Kidney epithelial cell (primary cell): ENCODE measurements around the gene GAB2. TPM values are rescaled to one million over a fixed set of nuclear protein-coding genes. Genes with fewer than 3 reads are reported as not detected.

Experiments
- DNase-seq: peaks from one replicate; pipeline ENCODE4 v3.0.0-alpha.2; 2010; ENCODE audit warnings: low read depth
- H3K27me3 ChIP-seq: 2 replicates; pipeline ENCODE4 v1.6.0; 2011; ENCODE audit warnings: low read length; ENCODE audit not compliant: control insufficient read depth, insufficient read depth
- H3K36me3 ChIP-seq: 2 replicates; pipeline ENCODE4 v1.5.1; 2011; ENCODE audit warnings: low read length; ENCODE audit not compliant: control insufficient read depth, insufficient read depth
- H3K4me3 ChIP-seq: 2 replicates; pipeline ENCODE4 v1.5.1; 2011; ENCODE audit warnings: low read depth, mild to moderate bottlenecking, control low read depth, low read length
- CTCF ChIP-seq: IDR thresholded peaks from 2 replicates; pipeline ENCODE4 v1.5.1; 2011; ENCODE audit warnings: mild to moderate bottlenecking, moderate library complexity, low read length, control low read depth, inconsistent platforms; ENCODE audit not compliant: insufficient read depth, poor library complexity, severe bottlenecking
- total RNA-seq: library from RNA; depleted of rRNA; stranded (reverse); fragments of >200 nt; gene quantifications from 2 replicates; pipeline ENCODE4 v1.2.3, GENCODE V29; 2015

Gene GAB2
- total RNA-seq, 1 donor from 2014 or later, result 13.1 TPM

GRCh38 chr11:78392854-78393253 is 24.8 kb downstream of the GAB2 start:
- no peaks in the 10 kb centered on the region for H3K36me3 ChIP-seq
- no peaks in the 10 kb centered on the region for H3K27me3 ChIP-seq
- DNase-seq, result no peak
- H3K4me3 ChIP-seq, result no peak overlapping the region
- no peak for TF ChIP-seq CTCF

GRCh38 chr11:78391424-78391823 is 26.2 kb downstream of the GAB2 start:
- Histone ChIP-seq H3K27me3 (no peaks in the 10 kb centered on the region), H3K4me3 (no peak overlapping the region), H3K36me3 (no peaks in the 10 kb centered on the region)
- no peak for TF ChIP-seq CTCF
- DNase-seq, result no peak

GRCh38 chr11:78390809-78391208 is 26.8 kb downstream of the GAB2 start:
- DNase-seq, result no peak
- TF ChIP-seq CTCF, result no peak
- Histone ChIP-seq H3K36me3 (no peaks in the 10 kb centered on the region), H3K27me3 (no peaks in the 10 kb centered on the region), H3K4me3 (no peak overlapping the region)

- no peaks in the 10 kb centered on the region for H3K36me3 ChIP-seq
- no peak for TF ChIP-seq CTCF
- no peak for DNase-seq
- H3K27me3 ChIP-seq, result no peaks in the 10 kb centered on the region
- no peak overlapping the region for H3K4me3 ChIP-seq
Observed at GRCh38 chr11:78386215-78386941, 31.2 kb downstream of the GAB2 start.

- no peak for TF ChIP-seq CTCF
- Histone ChIP-seq H3K36me3 (no peaks in the 10 kb centered on the region), H3K27me3 (no peaks in the 10 kb centered on the region), H3K4me3 (no peak overlapping the region)
- no peak for DNase-seq
Observed at GRCh38 chr11:78385205-78385604, 32.4 kb downstream of the GAB2 start.

GRCh38 chr11:78384231-78384630 is 33.4 kb downstream of the GAB2 start:
- H3K36me3 ChIP-seq, result no peaks in the 10 kb centered on the region
- no peaks in the 10 kb centered on the region for H3K27me3 ChIP-seq
- no peak for TF ChIP-seq CTCF
- no peak overlapping the region for H3K4me3 ChIP-seq
- no peak for DNase-seq
